Smooth muscle cell (in vitro differentiated cells): ENCODE results near the gene SARDH. TPM values are rescaled to one million over a fixed set of nuclear protein-coding genes. Genes with fewer than 3 reads are reported as not detected.

Source experiments
- DNase-seq: peaks from one replicate; lab custom pipeline; 2025; ENCODE audit not compliant: unreplicated experiment; lab: John Stamatoyannopoulos, UW
- H2AFZ ChIP-seq: fragments of 200-600 bp; sonication (generic); 2 replicates; pipeline ENCODE4 v1.6.0; 2016; ENCODE audit warnings: antibody characterized with exemption, low read depth, mild to moderate bottlenecking
- H3F3A ChIP-seq: fragments of 200-600 bp; sonication (generic); 2 replicates; pipeline ENCODE4 v1.6.0; 2017; ENCODE audit warnings: antibody characterized with exemption, low read depth
- H3K27ac ChIP-seq: fragments of 200-600 bp; sonication (generic); 2 replicates; pipeline ENCODE4 v1.5.1; 2016; ENCODE audit warnings: low read depth, mild to moderate bottlenecking
- H3K27me3 ChIP-seq: fragments of 200-600 bp; sonication (generic); 2 replicates; pipeline ENCODE4 v1.6.1; 2016; ENCODE audit warnings: low read depth, mild to moderate bottlenecking
- H3K36me3 ChIP-seq: fragments of 200-600 bp; sonication (generic); 2 replicates; pipeline ENCODE4 v1.5.1; 2016; ENCODE audit warnings: low read depth
- H3K4me1 ChIP-seq: fragments of 200-600 bp; sonication (generic); 2 replicates; pipeline ENCODE4 v1.5.1; 2016; ENCODE audit warnings: low read depth
- H3K4me2 ChIP-seq: fragments of 200-600 bp; sonication (generic); 2 replicates; pipeline ENCODE4 v1.6.0; 2016; ENCODE audit warnings: mild to moderate bottlenecking
- H3K4me3 ChIP-seq: fragments of 200-600 bp; sonication (generic); 2 replicates; pipeline ENCODE4 v1.5.1; 2016; ENCODE audit warnings: mild to moderate bottlenecking
- H3K79me2 ChIP-seq: fragments of 200-600 bp; sonication (generic); 2 replicates; pipeline ENCODE4 v1.6.0; 2016; ENCODE audit warnings: low read depth, mild to moderate bottlenecking
- H3K9ac ChIP-seq: fragments of 200-600 bp; sonication (generic); 2 replicates; pipeline ENCODE4 v1.6.0; 2016; ENCODE audit warnings: low read depth
- H3K9me3 ChIP-seq: fragments of 200-600 bp; sonication (generic); replicated peaks from 2 replicates; pipeline ENCODE4 v1.5.1; 2016; ENCODE audit warnings: low read depth
- H4K20me1 ChIP-seq: fragments of 200-600 bp; sonication (generic); 2 replicates; pipeline ENCODE4 v1.6.0; 2016; ENCODE audit warnings: low read depth
- CTCF ChIP-seq: fragments of 200-600 bp; sonication (generic); IDR thresholded peaks from 2 replicates; pipeline ENCODE4 v1.5.1; 2017; ENCODE audit warnings: borderline replicate concordance, mild to moderate bottlenecking, antibody characterized with exemption; ENCODE audit not compliant: insufficient read depth, poor library complexity, severe bottlenecking
- WGBS: methylation state at CpG from one replicate; pipeline ENCODE4 v1.1.7; 2016; ENCODE audit warnings: low lambda C conversion rate; 5-methylcytosine and 5-hydroxymethylcytosine counted together
- polyA plus RNA-seq: library from polyadenylated mRNA; unstranded; fragments of >200 nt; fragmentation: Nextera tagmentation; extraction: Ambion mirVana; gene quantifications from 2 replicates; pipeline ENCODE4 v1.2.1, GENCODE V29; 2016
- total RNA-seq: library from RNA; depleted of rRNA; stranded (reverse); fragments of >200 nt; gene quantifications from 2 replicates; pipeline ENCODE4 v1.2.3, GENCODE V29; 2014

SARDH gene
- total and polyA plus RNA-seq, 2 experiments from 2014 or later = 3.3 to 10.1 TPM

- TF ChIP-seq CTCF = no peak
Measured at GRCh38 chr9:133658442-133659431, 79.4 kb downstream of the SARDH start.

GRCh38 chr9:133657120-133657661, 81.0 kb downstream of the SARDH start:
- Histone ChIP-seq H3K9ac (no peak overlapping the region), H3K4me3 (no peak overlapping the region), H3K9me3 (no peaks in the 10 kb centered on the region), H3K4me2 (no peak overlapping the region), H3K4me1 (peaks cover 12% of the 10 kb centered on the region), H3F3A (no peaks in the 10 kb centered on the region), H3K36me3 (no peaks in the 10 kb centered on the region), H3K27ac (no peak overlapping the region), H2AFZ (no peak overlapping the region), H4K20me1 (no peaks in the 10 kb centered on the region), H3K79me2 (no peaks in the 10 kb centered on the region), H3K27me3 (no peaks in the 10 kb centered on the region)
- no peak for TF ChIP-seq CTCF
- WGBS = 96% methylated on average over 10 of the region's 13 CpGs
- DNase-seq = no peak

More at GRCh38 chr9:133658442-133659431, 79.4 kb downstream of the SARDH start:
- Histone ChIP-seq H3K4me1 (peaks cover 12% of the 10 kb centered on the region), H2AFZ (peak overlapping the region; percentile 10), H3K9ac (no peak overlapping the region), H3K4me2 (peak overlapping the region; percentile 83), H3K4me3 (peak overlapping the region; percentile 21), H4K20me1 (no peaks in the 10 kb centered on the region), H3K27me3 (no peaks in the 10 kb centered on the region), H3F3A (no peaks in the 10 kb centered on the region), H3K27ac (no peak overlapping the region), H3K36me3 (no peaks in the 10 kb centered on the region), H3K79me2 (no peaks in the 10 kb centered on the region), H3K9me3 (no peaks in the 10 kb centered on the region)
- peak; percentile 46 for DNase-seq
- WGBS = 18% methylated on average over 43 of the region's 46 CpGs

- no peak for TF ChIP-seq CTCF
- no peaks in the 10 kb centered on the region for H3K27me3 ChIP-seq
- DNase-seq = no peak
- H3K4me1 ChIP-seq = peaks cover 12% of the 10 kb centered on the region
- no peaks in the 10 kb centered on the region for H3K36me3 ChIP-seq
- H4K20me1 ChIP-seq = no peaks in the 10 kb centered on the region
- no peaks in the 10 kb centered on the region for H3F3A ChIP-seq
- H3K4me3 ChIP-seq = no peak overlapping the region
- H3K4me2 ChIP-seq = no peak overlapping the region
- no peak overlapping the region for H2AFZ ChIP-seq
- H3K9me3 ChIP-seq = no peaks in the 10 kb centered on the region
- H3K79me2 ChIP-seq = no peaks in the 10 kb centered on the region
- no peak overlapping the region for H3K9ac ChIP-seq
- H3K27ac ChIP-seq = no peak overlapping the region
- 89% methylated on average over 36 of the region's 36 CpGs for WGBS
Measured at GRCh38 chr9:133656211-133657119, 81.7 kb downstream of the SARDH start.
